Activated CD8-positive, alpha-beta memory T cell treated with anti-CD3 and anti-CD28 coated beads for 1 hour (primary cell): ENCODE measurements around the gene SHROOM2.

ENCODE experiments used
- DNase-seq, 2 donors: peaks; one replicate each; pipeline ENCODE4 v3.0.0-alpha.2; 2020; ENCODE audit warnings: low read depth in 1 of 2; ENCODE audit errors: extremely low read depth in 1 of 2

The SHROOM2 gene

DNA sequence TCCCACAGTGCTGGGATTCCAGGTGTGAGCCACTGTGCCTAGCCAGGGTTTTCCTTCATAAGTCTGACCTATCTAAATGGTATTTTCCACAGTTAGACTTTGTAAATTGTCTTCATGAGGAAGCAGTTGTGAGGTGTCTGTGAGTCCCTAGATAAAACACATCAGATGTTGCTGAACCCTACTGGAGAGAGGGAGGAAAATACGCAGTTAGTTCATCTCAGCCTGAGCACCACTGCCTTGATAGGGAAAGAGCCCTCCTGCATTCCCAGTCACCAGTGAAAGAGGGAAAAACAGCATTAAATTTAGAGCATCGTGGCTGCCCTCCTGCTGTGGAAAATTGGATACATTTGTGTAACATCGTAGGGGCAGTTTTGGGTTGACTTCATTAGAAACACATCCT is 149.2 kb downstream of the SHROOM2 start:
- no peak for DNase-seq

DNA sequence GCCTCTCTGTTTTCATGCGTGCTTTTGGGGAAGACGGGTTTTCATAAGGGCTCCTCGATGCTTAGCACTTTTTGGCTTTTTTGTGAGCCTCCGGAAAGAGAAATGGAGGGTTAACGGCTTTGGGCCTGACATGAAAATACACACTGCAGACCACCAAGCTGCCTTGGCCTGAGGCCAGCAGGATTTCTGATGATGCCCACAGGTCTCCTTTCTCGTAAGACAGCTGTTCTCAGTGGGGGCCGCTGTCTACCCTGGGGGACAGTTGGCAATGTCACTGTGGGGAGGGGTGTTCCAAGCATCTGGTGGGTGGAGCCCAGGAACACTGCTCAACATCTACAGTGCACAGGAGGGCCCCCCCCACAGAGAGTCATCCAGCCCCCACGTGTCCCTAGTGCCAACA is 151.5 kb downstream of the SHROOM2 start:
- no peak for DNase-seq

DNA sequence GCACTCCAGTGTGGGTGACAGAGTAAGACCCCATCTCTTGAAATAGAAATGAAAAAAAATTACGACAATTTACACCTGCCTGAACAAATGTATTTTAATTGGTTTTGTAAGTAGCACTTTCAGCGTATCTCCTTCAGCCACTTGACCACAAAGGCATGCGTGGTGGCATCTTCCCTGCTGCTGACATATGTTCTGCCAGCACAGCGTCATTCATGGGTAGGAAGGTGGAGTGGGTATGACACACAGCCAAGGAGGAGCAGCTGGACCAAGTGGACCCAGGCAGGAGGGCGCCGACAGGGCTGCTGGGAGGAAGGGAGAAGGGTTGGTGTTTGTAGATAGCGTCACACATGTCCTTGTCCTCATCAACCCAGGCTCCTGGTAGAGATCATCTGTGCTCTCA is 152.3 kb downstream of the SHROOM2 start:
- DNase-seq = no peak

- no peak for DNase-seq
These were observed 154.2 kb downstream of the SHROOM2 start for GRCh38 chrX:9940421-9940820.

DNA sequence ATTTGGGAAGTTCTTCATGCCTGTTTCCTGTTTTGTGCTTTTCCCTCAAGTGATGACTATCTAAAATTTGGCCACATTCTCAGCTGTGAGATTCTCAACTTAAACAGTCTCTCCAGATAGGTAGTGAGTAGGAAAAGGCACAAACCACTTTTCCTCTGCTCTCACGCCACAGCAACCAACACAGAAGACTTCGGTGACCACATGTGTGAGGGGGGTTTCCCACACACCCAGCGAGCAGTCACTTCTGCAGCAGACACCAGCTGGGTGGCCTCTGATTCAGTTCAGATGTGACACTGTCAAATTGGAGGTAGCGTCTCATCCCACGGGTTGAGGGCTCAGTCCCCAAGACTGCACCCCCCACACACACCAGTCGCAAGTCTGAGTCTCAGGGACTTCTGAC is 155.9 kb downstream of the SHROOM2 start:
- DNase-seq = peak in 1 of 2 donors; percentile 1

- no peak for DNase-seq
These were observed 157.2 kb downstream of the SHROOM2 start for GRCh38 chrX:9943420-9943819.

GRCh38 chrX:9947131-9947794 is 161.0 kb downstream of the SHROOM2 start:
- DNase-seq = no peak

DNA sequence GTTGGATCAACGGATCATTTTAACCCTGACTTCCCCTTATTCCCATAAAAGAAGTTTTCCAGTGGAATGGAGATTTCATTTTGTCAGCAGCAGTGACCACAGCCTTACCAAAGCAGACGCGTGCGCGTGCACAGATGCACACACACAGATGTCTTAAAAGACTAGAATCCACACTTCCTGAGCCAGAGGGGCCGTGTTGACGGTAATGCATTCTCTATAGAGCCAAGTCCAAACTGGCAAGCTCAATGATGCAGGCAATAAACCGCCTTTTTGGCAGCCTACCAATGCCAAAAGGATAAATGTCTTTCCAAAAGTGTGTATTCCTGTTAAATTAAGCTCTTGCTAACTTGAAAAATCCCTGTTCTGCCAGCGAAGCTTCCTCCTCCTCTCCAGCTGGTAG is 162.2 kb downstream of the SHROOM2 start:
- no peak for DNase-seq

DNA sequence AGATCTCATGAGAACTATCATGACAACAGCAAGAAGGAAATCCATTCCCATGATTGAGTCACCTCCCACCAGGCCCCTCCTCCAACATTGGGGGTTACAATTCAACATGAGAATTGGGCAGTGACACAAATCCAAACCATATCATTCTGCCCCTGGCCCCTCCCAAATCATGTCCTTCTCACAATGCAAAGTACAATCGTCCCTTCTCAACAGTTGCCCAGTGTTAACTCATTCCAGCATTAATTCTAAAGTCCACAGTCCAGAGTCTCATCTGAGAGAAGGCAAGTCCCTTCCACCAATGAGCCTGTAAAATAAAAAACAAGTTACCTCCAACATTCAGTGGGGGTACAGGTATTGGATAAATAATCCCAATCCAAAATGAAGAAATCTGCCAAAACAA is 166.1 kb downstream of the SHROOM2 start:
- no peak for DNase-seq

DNA sequence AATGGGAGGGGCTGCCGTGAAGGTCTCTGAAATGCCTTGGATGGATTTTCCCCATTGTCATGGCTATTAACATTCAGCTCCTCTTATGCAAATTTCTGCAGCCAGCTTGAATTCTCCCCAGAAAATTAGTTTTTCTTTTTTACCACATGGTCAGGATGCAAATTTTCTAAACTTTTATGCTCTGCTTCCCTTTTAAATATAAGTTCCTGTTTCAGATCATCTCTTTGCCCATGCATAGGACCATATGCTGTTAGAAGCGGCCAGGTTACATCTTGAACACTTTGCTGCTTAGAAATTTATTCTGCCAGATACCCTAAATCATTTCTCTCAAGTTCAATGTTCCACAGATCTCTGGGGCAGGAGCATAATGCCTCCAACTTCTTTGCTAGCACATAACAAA is 167.2 kb downstream of the SHROOM2 start:
- DNase-seq = no peak

GRCh38 chrX:9955506-9955905 is 169.3 kb downstream of the SHROOM2 start:
- no peak for DNase-seq

- no peak for DNase-seq
These were observed 171.5 kb downstream of the SHROOM2 start for GRCh38 chrX:9957743-9958142.

DNA sequence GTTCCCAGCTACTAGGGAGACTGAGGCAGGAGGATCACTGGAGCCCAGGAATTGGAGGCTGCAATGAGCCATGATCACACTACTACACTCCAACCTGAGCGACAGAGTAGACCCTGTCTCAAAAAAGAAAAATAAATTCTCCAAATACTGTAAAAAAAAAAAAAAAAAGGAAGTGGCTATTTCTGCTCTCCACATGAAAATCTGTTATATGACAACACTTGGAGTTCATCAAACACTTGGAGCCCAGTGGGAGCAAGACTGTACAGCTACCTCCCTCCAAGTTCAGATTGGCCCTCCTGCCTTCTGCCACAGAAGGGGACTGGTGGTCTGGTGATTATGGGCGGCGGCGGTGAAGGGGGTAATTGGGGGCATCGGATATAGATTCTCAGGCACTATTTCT is 172.0 kb downstream of the SHROOM2 start:
- no peak for DNase-seq

DNA sequence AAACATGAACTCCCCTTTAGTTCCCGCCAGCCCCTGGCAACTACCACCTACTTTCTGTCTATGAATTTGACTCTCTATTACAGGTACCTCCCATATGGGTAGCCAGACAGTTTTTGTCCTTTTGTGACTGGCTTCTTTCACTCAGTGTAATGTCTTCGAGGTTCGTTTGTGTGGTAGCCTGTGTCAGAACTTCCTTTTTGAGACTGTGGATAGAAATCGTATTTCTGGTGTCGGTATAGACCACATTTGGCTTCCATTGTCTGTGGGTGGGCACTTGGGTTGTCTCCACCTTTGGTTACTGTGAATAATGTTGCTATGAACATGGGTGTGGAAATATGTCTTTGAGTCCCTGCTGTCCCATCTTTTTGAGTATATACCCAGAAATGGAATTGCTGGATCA is 175.5 kb downstream of the SHROOM2 start:
- no peak for DNase-seq

DNA sequence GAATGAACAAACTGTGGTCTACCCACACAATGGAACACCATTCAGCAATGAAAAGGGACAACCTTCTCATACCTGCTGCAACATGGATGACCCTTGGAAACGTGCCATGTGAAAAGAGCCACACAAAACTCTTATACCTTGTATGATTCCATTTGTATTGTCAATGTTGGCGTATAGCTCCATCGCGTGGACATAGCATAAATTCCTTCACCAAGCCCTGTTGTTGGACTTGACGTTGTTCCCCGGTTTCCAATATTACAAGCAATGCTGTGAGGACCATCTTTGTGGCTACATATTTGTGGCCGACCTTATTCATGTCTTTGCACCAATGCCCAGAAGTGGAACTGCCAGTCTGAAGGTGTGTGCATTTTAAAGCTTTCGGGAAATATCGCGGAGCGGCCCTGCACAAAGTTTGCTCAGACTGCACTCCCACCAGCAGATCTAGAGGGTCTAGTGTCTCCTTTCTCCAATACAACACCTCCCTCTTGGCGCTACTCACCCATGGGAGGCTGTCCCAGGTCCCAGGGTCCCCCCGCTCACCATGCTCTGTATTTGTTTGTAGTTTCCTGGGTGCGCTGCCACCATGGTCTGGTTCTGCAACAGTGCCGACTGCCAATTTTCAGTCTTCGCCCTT is 180.7 kb downstream of the SHROOM2 start, which contains the start of gene CLDN34:
TSS of gene CLDN34 (plus strand) at position 584 of the 634 bp plus-strand sequence. CDS start at position 584, 0 bp downstream.
- no peak for DNase-seq

DNA sequence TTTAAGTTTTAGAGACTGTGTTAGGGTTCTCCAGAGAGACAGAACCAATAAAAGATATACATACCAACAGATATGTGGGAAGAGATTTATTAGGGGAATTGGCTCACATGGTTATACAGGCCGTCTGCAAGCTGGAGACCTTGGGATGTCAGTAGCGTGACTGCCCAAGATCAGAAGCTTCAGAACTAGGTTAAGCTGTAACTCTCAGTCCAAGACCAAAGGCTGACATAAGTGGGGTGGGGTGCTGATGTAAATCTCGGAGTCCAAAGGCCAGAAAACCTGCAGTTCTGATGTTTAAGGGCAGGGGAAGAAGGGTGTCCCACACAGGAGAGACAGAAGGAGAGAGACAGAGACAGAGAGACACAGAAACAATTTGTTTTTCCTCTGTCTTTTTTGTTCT is 191.4 kb downstream of the SHROOM2 start:
- no peak for DNase-seq

- no peak for DNase-seq
These were observed 194.2 kb downstream of the SHROOM2 start for GRCh38 chrX:9980401-9980800.

DNA sequence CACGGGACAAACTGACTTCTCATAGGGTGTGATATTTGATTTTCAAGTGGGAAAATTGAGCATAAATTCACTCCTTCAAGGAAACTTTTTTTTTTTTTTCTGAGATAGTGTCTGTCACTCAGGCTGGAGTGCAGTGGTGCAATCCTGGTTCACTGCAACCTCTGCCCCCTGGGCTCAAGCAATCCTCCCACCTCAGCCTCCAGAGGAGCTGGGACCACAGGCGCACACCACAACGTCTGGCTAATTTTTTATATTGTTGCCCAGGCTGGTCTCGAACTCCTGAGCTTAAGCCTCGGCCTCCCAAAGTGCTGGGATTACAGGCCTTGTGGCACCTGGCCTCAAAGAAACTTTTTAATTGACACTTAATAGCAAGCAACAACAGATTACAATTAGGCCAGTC is 194.7 kb downstream of the SHROOM2 start:
- no peak for DNase-seq

DNA sequence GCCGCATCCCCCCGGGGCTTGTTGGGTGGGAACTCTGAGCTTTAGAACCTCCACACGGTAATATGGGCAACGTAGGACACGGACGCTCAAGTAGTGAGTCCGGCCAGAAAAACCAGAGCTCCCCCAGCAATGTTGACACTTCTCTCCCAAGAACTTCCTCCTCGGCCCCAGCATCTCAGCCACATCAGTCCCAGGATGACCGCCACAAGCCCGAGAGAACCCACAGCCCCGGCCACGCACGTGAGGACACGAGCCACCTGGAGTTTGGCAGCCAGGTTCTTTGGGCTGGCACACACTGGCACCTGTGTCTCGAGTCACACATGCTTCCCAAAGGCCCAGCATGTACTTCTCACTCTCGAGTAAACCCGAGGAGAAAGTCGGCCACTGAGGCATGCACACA is 197.2 kb downstream of the SHROOM2 start:
- DNase-seq = no peak

GRCh38 chrX:9983846-9984245 is 197.6 kb downstream of the SHROOM2 start:
- no peak for DNase-seq

- no peak for DNase-seq
These were observed 202.5 kb downstream of the SHROOM2 start for GRCh38 chrX:9988762-9989161.

GRCh38 chrX:9992061-9992460 is 205.8 kb downstream of the SHROOM2 start:
- no peak for DNase-seq

DNA sequence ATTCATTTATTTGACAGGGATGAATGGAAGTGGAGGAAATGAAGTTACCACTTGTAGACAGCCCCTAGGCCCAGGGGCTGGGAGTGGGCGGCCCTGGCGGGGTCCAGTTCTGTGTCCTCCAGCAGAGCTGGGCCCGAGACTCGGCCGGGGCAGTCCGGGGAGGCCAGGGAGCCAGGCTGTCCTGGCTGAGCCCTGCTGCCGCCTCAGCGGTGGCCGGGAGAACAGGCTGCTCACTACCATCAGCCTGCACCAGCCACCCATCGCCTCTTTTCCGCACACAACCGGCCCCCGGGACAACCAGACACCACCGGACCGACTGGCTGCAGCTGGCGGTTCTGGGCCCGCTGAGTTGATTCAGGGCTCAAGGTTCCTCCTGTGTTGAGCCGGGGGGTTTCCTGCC is 206.5 kb downstream of the SHROOM2 start:
- DNase-seq = no peak
